Measurements from ENCODE around the gene SGPL1.

SGPL1 gene

DNA sequence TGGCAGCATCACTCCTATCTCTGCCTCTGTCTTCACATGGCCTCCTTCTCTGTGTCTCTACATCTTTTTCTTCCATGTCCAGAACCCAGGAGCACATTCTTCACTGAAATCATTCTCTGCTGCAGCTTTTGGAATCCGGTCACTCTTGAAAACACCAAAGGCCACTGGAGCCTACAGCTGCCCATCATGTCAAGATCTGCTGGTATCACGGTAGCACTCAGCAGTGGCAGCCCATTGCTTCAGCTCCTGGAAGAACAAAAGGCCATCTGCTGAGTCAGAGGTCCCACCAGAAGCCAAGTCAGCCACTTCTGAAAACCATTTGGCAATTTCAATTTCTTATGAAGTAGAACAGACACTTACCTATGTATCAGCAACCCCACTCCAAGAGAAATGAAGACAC lies 78.7 kb downstream of the SGPL1 start:
- in situ Hi-C loops (cut with HindIII; ENCODE audit: low sequenced_read_pairs), result no loop called here
- TF ChIP-seq, protein P1, sequence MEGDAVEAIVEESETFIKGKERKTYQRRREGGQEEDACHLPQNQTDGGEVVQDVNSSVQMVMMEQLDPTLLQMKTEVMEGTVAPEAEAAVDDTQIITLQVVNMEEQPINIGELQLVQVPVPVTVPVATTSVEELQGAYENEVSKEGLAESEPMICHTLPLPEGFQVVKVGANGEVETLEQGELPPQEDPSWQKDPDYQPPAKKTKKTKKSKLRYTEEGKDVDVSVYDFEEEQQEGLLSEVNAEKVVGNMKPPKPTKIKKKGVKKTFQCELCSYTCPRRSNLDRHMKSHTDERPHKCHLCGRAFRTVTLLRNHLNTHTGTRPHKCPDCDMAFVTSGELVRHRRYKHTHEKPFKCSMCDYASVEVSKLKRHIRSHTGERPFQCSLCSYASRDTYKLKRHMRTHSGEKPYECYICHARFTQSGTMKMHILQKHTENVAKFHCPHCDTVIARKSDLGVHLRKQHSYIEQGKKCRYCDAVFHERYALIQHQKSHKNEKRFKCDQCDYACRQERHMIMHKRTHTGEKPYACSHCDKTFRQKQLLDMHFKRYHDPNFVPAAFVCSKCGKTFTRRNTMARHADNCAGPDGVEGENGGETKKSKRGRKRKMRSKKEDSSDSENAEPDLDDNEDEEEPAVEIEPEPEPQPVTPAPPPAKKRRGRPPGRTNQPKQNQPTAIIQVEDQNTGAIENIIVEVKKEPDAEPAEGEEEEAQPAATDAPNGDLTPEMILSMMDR (IDR thresholded peaks at IDR 0.05; ENCODE audit: low read depth, low read length, missing control alignments), result no peak
- H3K4me3 ChIP-seq (ENCODE audit: low read depth, low read length), result no peak overlapping the region
- no peak for DNase-seq (ENCODE audit: low read depth)

DNA sequence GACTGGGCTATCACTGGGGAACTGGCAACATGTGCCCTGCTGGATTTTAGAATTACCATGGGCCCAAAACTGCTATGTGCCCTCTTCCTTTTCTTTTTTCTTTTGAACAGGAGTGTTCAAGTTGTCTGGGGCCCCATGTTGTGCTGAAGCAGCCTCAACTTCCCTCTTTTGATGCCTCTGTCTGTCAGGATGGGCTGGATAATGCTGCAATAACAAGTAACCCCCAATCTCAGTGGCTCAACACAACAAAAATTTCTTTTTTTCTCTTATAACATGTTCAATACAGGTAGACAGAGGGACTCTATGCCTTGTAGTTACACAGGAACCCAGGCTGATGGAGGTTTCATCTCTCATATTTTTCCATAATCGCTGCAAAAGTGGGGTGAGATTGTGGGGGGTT lies 80.8 kb downstream of the SGPL1 start:
- no peak for DNase-seq (ENCODE audit: low read depth)
- no peak overlapping the region for H3K4me3 ChIP-seq (ENCODE audit: low read depth, low read length)
- TF ChIP-seq, protein P1 (IDR thresholded peaks at IDR 0.05; ENCODE audit: low read depth, low read length, missing control alignments), result no peak
- in situ Hi-C loops (cut with HindIII; ENCODE audit: low sequenced_read_pairs), result no loop called here

DNA sequence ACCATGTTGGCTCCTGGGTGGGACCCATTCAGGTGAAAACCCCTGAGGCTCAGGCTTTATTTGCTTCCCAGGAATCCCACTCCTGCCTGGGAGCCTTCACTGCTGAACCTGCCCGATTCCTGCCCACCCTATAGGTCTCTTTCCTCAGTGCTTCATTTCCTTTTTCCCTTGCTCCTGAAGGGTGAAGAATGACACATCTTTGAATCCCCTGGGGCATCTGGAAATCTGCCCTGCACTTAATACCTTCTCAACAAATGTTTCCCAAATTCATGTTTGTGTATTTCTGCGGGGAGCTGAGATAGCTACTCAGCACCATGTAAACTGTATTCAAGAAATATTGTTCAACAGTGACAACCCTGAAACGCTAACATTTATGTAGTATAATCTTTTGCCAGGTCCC lies 82.9 kb downstream of the SGPL1 start:
- in situ Hi-C loops (cut with HindIII; ENCODE audit: low sequenced_read_pairs), result no loop called here
- TF ChIP-seq, protein P1 (IDR thresholded peaks at IDR 0.05; ENCODE audit: low read depth, low read length, missing control alignments), result no peak
- DNase-seq (ENCODE audit: low read depth), result no peak
- no peak overlapping the region for H3K4me3 ChIP-seq (ENCODE audit: low read depth, low read length)

DNA sequence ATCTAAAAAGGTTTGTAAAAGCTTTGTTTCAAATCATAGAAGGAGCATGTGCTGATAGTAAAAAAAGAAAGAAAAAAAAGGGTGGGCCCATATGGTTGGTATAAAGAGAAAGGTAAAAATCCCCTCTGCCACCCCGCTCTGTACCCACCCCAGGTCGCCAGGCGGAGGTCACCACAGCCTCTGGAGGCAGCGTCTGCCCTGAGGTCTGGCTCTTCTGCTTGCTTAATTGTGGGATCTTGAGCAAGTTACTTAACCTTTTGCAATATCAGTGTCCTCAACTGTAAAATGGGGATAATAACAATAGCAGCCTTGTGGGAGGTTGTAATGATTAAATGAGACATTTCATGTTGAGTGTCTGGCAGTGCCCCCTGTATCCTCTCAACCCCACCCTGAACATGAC lies 83.3 kb downstream of the SGPL1 start:
- in situ Hi-C loops (cut with HindIII; ENCODE audit: low sequenced_read_pairs), result no loop called here
- TF ChIP-seq, protein P1 (IDR thresholded peaks at IDR 0.05; ENCODE audit: low read depth, low read length, missing control alignments), result no peak
- H3K4me3 ChIP-seq (ENCODE audit: low read depth, low read length), result no peak overlapping the region
- no peak for DNase-seq (ENCODE audit: low read depth)

DNA sequence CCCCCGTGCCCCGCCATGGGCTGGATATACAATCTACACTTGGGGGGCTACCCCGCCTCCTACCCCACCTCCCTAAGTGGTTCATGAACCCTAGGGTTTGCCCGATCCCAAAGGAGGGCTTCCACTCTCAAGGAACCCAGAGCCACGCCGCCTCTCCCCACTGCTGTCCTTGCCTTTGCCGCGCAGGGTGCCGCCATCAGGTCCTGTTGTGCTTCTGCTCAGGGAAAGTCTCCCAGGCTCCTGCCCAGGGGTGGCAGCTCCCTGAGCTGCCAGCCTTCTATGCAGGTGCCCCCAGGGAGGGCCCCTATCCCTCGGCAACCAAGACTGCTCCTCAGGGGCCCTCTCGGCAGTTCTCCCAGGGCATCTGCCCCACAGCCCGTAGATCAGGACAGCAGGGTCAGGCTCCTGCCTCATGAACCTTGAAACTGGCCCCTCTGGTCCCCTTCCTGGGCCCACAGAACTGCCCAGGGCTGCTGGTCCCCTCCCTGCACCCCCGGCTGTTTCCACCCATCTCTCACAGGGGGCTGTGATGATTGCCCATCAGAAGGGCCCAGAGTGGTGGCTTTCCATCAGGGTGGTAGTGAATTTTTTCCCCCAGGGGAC lies 85.6 kb downstream of the SGPL1 start:
- TF ChIP-seq, protein P1 (IDR thresholded peaks at IDR 0.05; ENCODE audit: low read depth, low read length, missing control alignments), result no peak
- no peak overlapping the region for H3K4me3 ChIP-seq (ENCODE audit: low read depth, low read length)
- DNase-seq (ENCODE audit: low read depth), result no peak
- in situ Hi-C loops (cut with HindIII; ENCODE audit: low sequenced_read_pairs), result loop anchor here (5.0 kb wide), 1 partner anchor 391 kb away; no protein-coding TSS in a partner anchor

DNA sequence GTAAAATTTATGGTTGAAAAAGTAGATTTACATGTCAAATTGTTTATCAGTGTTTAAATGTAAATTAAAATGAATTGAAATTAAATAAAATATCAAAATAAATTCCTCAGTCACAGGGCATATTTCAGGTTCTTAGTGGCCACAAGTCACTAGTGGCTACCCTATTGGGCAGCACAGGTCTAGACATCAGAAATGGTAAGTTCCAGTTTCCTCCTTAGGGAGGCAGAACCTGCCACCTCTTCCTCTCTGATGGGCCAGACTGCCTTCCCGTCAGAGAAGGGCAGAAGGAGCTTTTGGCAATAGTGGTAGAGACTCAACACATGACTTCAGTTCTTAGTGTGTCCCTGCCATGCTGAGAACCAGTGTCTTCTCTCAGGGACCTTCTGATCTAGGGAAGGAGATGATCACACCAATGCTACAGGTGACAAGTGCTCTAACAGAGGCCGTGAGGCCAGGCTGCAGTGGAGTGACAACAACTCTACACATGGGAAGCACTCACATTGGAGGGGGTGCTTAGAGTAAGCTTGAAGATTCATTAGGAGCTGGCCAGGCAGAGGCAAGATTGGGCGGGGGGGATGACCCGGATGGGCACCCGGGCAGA lies 87.0 kb downstream of the SGPL1 start:
- TF ChIP-seq, protein P1 (IDR thresholded peaks at IDR 0.05; ENCODE audit: low read depth, low read length, missing control alignments), result no peak
- H3K4me3 ChIP-seq (ENCODE audit: low read depth, low read length), result no peak overlapping the region
- no peak for DNase-seq (ENCODE audit: low read depth)
- in situ Hi-C loops (cut with HindIII; ENCODE audit: low sequenced_read_pairs), result loop anchor here (5.0 kb wide), 1 partner anchor 390 kb away; no protein-coding TSS in a partner anchor

All from astrocyte of the cerebellum (primary cell).